Measurements from ENCODE around the gene ANGPTL2.

The ANGPTL2 gene

DNA sequence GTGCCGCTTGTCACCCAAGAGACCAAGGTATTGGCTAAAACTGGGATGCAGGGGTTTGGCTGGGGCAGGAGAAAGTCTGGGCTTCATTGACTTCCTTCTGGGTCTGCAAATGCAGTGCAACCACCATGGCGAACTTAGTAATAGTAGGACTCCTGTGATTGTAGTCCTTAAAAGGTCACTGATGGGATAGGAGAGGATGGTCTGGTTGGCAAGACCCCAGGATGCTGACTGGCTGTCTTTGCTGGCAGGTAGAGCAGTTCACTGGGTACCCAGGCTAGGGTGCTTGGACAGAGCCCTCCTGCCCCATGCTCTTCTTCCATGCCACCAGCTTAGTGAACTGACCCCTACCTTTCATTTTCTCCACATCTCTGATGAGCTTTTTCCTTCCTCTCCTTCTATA lies 37.2 kb downstream of the ANGPTL2 start:
- TF ChIP-seq TAF1 (IDR thresholded peaks at IDR 0.05; ENCODE audit: borderline replicate concordance, low read depth, low read length) (no peak), POLR2A (IDR thresholded peaks at IDR 0.05; ENCODE audit: low read depth, low read length) (no peak), POLR2AphosphoS5 (IDR thresholded peaks at IDR 0.05; ENCODE audit: low read depth, low read length) (no peak)
- FAIRE-seq = no peak

DNA sequence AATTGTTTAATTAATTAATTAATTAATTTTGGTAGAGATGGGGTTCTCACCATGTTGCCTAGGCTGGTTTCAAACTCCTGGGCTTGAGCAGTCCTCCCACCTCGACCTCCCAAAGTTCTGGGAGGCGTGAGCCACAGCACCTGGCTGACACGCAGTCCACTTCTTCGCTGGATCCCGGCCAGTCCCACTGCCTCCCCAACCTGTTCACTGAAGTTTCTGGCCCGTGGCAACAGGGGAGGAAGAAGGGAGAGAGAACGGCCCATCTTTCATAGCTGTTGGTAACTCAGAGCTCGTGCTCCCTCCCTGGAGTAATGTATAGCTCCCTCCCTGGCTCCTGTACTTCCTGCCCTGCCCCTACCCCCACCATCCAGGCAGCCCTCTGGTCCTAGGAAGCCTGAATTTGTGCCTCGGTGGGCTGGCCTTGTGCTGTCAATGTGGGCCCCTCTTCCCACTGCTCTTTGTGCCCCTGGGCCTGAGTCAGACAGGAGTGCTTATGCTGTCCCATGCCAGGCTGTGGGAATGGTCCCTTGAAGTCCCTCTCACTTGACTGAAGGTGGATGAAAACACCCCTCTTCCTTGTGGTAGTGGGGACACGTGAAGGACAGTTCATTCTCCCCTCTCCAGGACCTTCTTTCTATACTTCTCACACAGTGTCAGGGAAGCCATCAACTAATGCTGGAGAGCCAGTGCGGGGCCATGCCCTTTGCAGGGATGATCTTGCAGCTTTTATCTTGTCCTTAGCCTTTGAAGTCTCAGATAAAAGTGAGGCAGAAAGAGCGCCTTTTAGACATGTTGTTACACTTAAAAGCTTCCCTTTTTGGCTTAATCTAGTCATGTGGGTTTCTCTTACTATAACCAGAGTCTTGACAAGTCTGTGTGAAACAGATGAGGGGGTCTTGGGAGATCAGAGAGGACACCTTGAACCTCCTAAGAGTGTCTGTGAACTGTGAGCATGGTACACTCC lies 38.1 kb downstream of the ANGPTL2 start:
- TF ChIP-seq POLR2A (IDR thresholded peaks at IDR 0.05; ENCODE audit: low read depth, low read length) (no peak), POLR2AphosphoS5 (IDR thresholded peaks at IDR 0.05; ENCODE audit: low read depth, low read length) (no peak), TAF1 (IDR thresholded peaks at IDR 0.05; ENCODE audit: borderline replicate concordance, low read depth, low read length) (no peak)
- no peak for FAIRE-seq
- no peak for DNase-seq (ENCODE audit: insufficient read length)

More for the DNA sequence above, 37.2 kb downstream of the ANGPTL2 start:
- DNase-seq (ENCODE audit: insufficient read length) = no peak

DNA sequence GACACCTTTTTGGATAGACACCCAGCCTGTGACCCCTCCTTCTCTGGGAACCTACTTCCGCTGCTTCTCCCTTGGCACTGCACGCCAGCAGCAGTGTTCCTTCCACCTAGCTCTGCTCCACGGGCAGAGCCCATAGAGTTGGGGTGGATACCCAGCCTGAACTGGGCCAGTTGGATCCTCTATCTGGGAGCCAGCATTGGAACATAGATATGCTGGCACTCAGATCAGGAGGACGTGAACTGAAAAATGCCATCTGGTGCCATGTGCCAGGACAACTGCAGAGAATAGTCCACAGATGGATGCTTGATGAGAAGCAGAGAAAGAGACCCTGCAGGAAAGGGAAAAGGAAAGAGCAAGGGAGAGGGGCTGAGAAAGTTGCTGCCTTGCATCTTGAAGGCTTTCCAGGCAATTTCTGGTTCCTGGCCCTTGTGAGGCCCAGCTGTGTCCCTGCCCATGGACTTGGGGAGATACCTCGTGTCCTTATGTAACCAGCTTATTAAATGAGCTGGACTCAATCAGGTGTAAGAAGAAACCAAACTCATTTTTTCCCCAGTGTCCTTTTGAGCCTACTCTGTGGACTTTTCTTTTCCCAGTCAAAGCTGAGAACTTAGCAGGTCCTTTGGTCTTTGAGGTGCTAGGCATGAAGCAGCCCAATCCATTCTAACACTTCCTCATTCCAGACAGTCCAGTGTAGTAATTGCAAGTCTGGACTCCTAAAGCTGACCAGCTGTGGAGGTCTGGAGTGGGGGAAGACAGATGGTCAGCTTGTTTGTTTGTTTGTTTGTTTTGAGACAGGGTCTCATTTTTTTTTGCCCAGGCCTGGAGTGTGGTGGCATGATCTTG lies 39.1 kb downstream of the ANGPTL2 start:
- TF ChIP-seq POLR2AphosphoS5 (IDR thresholded peaks at IDR 0.05; ENCODE audit: low read depth, low read length) (no peak), TAF1 (IDR thresholded peaks at IDR 0.05; ENCODE audit: borderline replicate concordance, low read depth, low read length) (no peak), POLR2A (IDR thresholded peaks at IDR 0.05; ENCODE audit: low read depth, low read length) (no peak)
- FAIRE-seq (no peak), DNase-seq (ENCODE audit: insufficient read length) (no peak)

DNA sequence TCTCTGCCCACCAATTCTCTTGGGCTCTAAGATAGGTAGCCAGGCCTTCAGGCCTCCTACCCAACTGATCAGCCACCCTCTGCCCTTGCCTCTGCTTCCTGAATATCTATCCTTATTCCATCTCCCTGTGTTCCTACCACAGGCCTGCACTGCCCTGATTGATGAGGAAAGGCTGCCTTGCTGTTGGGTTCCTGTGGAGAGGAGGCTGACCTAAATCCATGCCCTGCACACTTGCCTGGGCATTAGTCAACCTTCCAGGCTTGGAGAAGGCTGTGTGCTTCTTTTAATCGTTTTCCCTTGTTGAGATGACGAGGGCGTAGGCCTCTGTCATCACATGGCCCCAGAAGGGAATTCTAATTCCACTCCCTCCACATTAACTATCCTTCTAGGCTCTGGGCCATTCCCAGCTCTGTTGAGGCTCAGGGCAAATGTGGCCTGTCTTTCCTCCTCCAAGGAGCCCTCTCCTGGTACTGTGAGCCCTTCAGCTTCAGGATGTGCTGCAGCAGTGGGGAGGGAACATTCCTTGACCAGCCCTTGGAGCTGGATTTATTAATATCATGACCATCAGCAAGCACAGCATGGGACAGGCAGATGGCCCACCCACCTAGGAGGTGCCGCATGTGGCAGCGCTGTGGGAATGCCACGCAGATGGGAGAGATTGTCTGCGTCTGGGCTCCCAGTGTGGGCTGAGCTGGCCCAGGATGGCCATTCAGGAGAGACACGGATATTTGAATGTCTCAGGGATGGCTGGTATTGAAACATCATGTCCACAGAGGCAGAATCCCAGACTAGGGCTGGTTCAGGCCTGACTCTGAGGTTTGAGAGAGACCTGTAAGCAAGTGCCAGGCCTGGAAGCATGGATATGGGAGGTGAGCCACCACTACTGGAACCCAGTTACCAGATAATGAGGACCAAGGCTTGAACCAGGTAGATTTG lies 40.9 kb downstream of the ANGPTL2 start:
- no peak for TF ChIP-seq TAF1 (IDR thresholded peaks at IDR 0.05; ENCODE audit: borderline replicate concordance, low read depth, low read length)
- no peak for TF ChIP-seq POLR2A (IDR thresholded peaks at IDR 0.05; ENCODE audit: low read depth, low read length)
- TF ChIP-seq POLR2AphosphoS5 (IDR thresholded peaks at IDR 0.05; ENCODE audit: low read depth, low read length) = no peak
- FAIRE-seq (no peak), DNase-seq (ENCODE audit: insufficient read length) (no peak)

DNA sequence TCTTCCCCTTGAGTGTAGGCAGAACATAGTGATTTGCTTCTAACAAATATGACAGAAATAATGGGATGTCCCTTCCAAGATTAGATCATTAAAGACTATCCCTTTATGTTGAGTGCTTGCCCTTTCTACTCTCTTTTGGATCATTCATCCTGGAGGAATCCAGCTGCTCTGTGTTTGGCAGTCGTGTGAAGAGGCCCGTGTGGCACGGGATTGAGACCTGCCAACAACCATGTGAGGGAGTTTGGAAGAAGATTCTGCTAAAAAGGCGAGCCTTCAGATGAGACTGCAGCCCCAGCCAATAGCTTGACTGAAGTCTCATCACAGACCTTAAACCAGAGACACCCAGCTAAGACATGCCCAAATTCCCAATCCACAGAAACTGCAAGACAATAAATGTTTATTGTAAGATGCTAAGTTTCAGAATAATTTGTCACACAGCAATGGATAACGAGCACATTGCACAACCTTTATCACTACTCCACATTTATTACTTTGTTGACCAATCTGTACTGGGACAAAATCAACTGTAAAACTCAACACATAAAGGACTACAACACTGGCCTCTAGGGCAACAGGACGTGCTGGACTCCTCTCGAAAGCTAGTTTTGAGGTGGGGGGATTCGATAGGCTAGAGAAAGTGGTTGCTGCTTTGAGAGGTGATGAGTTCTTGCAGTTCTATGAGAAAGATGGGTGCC lies 42.8 kb downstream of the ANGPTL2 start:
- DNase-seq (ENCODE audit: insufficient read length) (no peak), FAIRE-seq (no peak)
- TF ChIP-seq TAF1 (IDR thresholded peaks at IDR 0.05; ENCODE audit: borderline replicate concordance, low read depth, low read length) = no peak
- TF ChIP-seq POLR2A (IDR thresholded peaks at IDR 0.05; ENCODE audit: low read depth, low read length) = no peak
- TF ChIP-seq POLR2AphosphoS5 (IDR thresholded peaks at IDR 0.05; ENCODE audit: low read depth, low read length) = no peak

DNA sequence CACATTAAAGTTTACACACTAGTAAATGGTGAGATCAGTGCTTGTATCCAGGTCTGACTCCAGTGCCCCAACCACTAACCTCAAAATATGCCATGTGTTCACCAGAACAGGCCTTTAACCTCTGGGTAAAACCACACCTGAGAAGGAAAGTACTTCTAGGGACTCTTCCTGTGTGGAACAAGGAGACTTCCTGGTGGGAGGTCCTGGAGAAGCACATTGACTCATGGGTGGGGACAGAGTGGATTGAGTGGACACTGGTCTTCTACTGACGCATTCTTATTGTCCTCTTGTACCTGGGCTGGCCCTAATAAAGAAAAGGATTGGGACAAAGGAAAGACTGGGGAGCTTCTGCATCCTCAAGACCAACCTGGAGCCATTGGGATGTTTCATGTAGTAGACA lies 43.4 kb downstream of the ANGPTL2 start:
- DNase-seq (ENCODE audit: insufficient read length) (no peak), FAIRE-seq (no peak)
- no peak for TF ChIP-seq POLR2AphosphoS5 (IDR thresholded peaks at IDR 0.05; ENCODE audit: low read depth, low read length)
- TF ChIP-seq POLR2A (IDR thresholded peaks at IDR 0.05; ENCODE audit: low read depth, low read length) = no peak
- TF ChIP-seq TAF1 (IDR thresholded peaks at IDR 0.05; ENCODE audit: borderline replicate concordance, low read depth, low read length) = no peak

DNA sequence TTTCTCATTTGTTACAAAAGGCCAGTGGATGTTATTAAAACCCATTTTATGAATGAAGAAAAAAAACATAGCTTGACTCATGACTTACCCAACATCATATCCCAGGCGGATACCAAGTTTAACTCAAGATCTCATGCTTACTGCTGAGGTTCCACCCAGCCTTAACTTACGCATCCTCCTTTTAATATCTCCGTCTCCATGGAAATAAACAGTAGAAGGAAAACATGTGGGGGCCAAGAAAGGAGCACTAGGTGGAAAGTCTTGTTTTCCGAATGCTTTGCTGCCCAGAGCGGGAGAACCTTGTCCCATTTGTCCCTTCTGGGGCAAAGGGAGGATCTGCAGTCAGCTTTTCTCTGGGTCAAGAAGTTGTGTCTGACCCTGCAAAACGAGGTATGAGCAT lies 44.1 kb downstream of the ANGPTL2 start:
- TF ChIP-seq POLR2AphosphoS5 (IDR thresholded peaks at IDR 0.05; ENCODE audit: low read depth, low read length) = no peak
- no peak for TF ChIP-seq TAF1 (IDR thresholded peaks at IDR 0.05; ENCODE audit: borderline replicate concordance, low read depth, low read length)
- no peak for TF ChIP-seq POLR2A (IDR thresholded peaks at IDR 0.05; ENCODE audit: low read depth, low read length)
- no peak for FAIRE-seq
- DNase-seq (ENCODE audit: insufficient read length) = no peak

DNA sequence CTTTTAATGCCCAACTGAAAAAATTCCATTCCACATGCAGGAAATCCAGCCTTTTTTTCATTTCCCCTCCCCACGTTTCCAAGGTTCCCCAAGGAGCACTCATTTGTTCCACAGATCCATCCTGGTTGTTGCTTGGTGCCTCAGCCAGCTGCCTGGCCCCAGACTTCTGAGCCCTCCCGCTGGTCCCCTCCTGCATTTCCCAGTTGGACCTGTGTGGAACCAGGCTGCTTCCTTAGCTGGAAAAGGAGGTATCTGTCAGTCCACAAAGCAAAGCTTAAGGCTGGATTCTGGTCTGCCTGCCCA lies 44.8 kb downstream of the ANGPTL2 start:
- no peak for FAIRE-seq
- TF ChIP-seq TAF1 (IDR thresholded peaks at IDR 0.05; ENCODE audit: borderline replicate concordance, low read depth, low read length) (no peak), POLR2AphosphoS5 (IDR thresholded peaks at IDR 0.05; ENCODE audit: low read depth, low read length) (no peak), POLR2A (IDR thresholded peaks at IDR 0.05; ENCODE audit: low read depth, low read length) (no peak)
- DNase-seq (ENCODE audit: insufficient read length) = no peak

DNA sequence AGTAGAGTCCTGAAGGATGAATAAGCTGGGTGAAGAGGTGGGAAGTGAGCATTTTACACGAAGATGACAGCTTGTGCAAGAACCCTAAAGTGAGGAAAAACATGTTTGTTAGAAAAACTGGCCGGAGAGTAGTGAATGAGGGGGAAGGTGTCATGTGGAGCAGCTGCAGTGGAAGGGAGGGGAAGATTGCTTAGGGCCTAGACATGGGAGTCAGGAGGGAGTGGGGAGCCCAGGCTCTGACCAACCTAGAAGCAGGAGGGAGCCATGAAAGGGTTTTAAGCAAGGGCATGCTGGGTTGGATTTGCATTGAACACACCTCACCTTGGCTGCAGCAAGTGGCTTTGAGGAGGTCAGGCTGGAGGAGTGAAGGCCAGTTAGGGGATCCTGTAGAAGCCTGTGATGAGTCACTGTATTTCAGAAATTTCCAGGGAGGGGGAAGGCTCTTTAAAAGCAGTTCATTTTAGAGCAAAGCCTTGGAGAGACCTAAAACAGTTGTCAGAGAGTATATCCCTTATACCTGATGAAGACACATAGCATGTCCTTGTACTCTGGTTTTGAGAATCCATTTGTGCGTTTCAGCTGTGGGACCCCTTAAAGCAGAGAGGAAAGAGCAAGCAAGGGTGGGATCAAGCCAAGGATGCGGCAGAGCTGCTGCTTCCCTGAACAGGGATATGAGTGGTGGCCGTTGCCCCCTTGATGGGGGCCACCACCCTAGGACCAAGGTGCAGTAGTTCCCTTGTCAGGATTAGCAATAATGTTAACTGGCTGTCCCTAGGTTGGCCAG lies 45.4 kb downstream of the ANGPTL2 start:
- no peak for DNase-seq (ENCODE audit: insufficient read length)
- TF ChIP-seq POLR2AphosphoS5 (IDR thresholded peaks at IDR 0.05; ENCODE audit: low read depth, low read length) = no peak
- TF ChIP-seq TAF1 (IDR thresholded peaks at IDR 0.05; ENCODE audit: borderline replicate concordance, low read depth, low read length) = no peak
- no peak for FAIRE-seq

Measured in GM12892 (cell line).